WTC11 (cell line): Measurements from ENCODE around the gene SCN4A.

Source experiments
- CREM ChIP-seq: sonication (generic); formaldehyde crosslinking; IDR thresholded peaks from 2 replicates; pipeline ENCODE4 v1.8.1; 2022; ENCODE audit warnings: mild to moderate bottlenecking, missing genetic modification reagents, moderate library complexity
- CTCF ChIP-seq: fragments of 200-600 bp; IDR thresholded peaks from 2 replicates; pipeline ENCODE4 v1.8.0; 2022; ENCODE audit warnings: antibody characterized with exemption
- FOXP1 ChIP-seq: sonication (generic); formaldehyde crosslinking; IDR thresholded peaks from 2 replicates; pipeline ENCODE4 v1.8.0; 2022; ENCODE audit warnings: missing genetic modification reagents, mild to moderate bottlenecking, moderate library complexity, borderline replicate concordance
- NFE2L1 ChIP-seq: sonication (generic); formaldehyde crosslinking; IDR thresholded peaks from 2 replicates; pipeline ENCODE4 v1.8.1; 2023; ENCODE audit warnings: missing genetic modification reagents
- ZBTB43 ChIP-seq: sonication (generic); formaldehyde crosslinking; IDR thresholded peaks from 2 replicates; pipeline ENCODE4 v1.8.1; 2023; ENCODE audit warnings: mild to moderate bottlenecking, missing genetic modification reagents
- TF ChIP-seq, protein P1 (sequence below): sonication (generic); formaldehyde crosslinking; IDR thresholded peaks from 2 replicates; pipeline ENCODE4 v1.8.1; 2023; ENCODE audit warnings: mild to moderate bottlenecking, missing genetic modification reagents, moderate library complexity

DNA sequence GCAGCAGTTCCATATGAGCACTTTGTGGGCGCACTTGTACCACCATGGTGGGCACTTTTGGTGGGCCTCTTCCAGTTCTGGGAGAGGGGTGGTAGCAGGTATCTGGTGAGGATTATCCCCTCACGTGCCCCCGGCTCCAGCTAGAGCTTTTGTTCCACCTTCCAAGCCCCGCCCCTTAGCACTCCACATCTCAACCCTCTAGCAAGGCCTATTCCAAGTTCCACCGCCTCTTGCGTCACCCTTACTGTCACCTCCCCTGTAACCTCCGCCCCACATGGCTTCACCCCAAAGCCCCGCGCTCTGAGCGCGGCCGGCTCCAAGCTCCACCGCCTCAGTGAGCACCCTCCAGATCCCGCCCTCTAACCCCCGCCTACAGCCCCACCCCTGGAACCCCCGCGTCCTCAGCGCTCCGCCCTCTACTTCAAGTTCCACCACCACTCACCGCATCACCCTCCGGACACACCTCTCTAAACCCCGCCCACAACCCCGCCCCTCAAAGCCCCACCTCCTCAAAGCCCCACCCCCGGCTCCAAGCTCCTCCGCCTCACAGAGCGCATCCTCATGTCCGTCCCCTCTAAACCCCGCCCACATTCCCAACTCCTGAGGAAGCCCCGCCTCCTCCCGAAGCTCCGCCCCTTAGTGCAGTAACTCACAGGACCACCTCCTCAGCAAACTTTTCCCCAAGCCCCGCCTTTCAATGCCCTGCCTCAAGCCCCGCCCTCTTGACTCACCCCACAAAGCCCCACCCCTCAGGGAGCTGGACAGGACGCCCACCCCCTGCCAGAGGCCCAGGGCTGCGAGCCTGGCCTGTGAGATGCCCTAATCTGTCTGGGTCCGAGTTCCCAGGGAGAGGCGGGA is 11.1 kb downstream of the SCN4A start:
- TF ChIP-seq CTCF: no peak
- no peak for TF ChIP-seq FOXP1
- no peak for TF ChIP-seq ZBTB43
- TF ChIP-seq, protein P1, sequence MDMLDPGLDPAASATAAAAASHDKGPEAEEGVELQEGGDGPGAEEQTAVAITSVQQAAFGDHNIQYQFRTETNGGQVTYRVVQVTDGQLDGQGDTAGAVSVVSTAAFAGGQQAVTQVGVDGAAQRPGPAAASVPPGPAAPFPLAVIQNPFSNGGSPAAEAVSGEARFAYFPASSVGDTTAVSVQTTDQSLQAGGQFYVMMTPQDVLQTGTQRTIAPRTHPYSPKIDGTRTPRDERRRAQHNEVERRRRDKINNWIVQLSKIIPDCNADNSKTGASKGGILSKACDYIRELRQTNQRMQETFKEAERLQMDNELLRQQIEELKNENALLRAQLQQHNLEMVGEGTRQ (CRISPR knock-in tag): peak; percentile 62
- no peak for TF ChIP-seq NFE2L1 (CRISPR knock-in tag)
- no peak for TF ChIP-seq CREM (CRISPR knock-in tag)
